HG02763 (cell line): ENCODE measurements around the gene FAM13A.
A peak's percentile ranks its signal among the peaks of the same experiment; 100 is the strongest.
"Not testable (repeated sequence)": the region's sequence is repeated elsewhere in the genome, so short reads cannot be mapped to it uniquely, and the experiment has no call there.

Experiments used
- ATAC-seq: cut with Tn5 transposase; IDR thresholded peaks from one replicate; pipeline ENCODE4 v1.9.1; 2021; ENCODE audit warnings: mild to moderate bottlenecking, moderate library complexity; ENCODE audit not compliant: unreplicated experiment

Gene FAM13A

DNA sequence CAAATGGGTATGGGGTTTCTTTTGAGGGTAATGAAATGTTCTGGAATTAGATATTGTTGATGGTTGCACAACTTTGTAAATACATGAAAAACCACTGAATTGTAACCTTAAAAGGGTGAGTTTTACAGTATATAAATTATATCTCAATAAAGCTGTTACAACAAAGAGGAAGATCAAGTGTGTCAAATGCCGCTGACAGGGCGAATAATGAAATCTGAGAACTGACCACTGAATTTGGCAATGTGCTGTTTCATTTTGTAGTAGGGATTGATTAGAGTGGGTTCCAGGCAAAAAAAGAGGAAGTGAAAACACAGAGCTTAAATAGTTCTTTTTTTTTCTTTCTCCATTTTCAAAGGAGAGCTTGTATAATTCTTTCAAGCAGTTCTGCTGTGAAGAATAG lies 198.2 kb downstream of the FAM13A start:
- ATAC-seq = peak; percentile 88

DNA sequence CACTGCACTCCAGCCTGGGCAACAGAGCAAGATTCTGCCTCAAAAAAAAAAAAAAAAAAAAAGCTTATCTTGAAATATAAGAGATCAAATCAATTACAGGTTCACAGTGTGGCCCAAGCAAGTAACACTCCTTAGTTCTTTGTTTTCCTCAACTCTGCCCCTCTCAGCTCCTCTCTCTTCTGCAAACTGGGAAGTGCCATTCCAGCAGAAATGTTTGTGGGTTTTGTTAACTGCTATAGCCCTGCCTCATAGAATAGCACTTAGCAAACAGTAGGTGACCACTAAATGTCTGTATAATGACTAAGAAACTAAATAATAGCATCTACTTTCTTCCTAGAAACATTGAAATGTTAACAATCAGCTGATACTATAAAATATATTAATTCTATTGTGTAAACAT lies 199.4 kb downstream of the FAM13A start:
- no peak for ATAC-seq

DNA sequence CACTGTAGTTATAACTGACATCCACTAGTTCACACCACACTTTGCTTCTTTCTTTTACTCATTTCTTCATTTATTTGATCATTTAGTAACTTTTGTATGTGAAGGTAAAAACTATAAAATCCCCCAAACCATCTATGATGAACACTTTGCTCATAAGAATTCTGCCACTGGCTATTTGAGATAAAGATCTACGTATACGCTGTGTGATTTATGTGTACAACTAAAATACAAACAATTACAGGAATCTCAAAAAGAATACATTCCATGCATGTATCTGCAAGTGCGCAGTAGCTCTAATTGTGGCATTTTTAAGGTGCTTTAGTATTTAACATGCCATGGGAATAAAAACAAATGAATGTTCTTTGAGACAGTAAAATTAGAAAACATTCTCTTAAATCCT lies 202.5 kb downstream of the FAM13A start:
- no peak for ATAC-seq

DNA sequence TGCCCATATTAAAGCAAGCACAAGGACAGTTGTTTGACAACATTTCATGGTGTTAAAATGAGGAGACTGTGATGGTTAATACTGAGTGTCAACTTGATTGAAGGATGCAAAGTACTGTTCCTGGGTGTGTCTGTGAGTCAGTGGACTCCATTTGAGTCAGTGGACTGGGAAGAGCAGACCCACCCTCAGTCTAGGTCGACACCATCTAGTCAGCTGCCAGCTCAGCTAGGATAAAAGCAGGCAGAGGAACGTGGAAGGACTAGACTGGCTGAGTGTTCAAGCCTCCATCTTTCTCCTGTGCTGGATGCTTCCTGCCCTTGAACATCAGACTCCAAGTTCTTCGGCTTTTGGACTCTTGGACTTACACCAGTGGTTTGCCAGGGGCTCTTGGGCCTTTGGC lies 203.4 kb downstream of the FAM13A start:
- not testable (repeated sequence) for ATAC-seq

DNA sequence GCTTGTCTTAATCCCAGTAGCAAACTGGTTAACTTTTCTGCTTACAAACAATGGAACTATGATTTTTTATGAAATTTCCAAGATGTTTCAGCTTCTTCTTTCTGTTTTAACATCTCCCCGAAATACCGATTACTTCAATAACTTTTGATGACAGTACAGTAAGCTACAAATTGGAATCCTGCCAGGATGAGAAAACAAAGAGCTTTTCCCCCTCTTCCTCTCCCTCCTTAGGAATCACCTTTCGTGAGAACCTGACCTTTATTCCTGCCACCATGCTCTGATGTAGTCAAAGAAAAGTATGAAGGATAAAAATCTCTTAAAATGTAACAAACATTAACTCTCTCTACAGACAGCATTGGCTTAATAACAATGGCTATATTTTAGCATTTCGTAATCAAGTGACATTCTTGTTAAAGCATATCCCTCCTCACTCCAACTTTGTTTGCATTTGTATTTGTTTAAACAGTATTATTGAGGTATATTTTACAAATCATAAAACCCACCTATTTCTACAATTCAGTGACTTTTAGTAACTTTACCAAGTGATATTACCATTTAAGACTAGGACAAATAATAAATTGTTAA lies 210.7 kb downstream of the FAM13A start:
- ATAC-seq = no peak

DNA sequence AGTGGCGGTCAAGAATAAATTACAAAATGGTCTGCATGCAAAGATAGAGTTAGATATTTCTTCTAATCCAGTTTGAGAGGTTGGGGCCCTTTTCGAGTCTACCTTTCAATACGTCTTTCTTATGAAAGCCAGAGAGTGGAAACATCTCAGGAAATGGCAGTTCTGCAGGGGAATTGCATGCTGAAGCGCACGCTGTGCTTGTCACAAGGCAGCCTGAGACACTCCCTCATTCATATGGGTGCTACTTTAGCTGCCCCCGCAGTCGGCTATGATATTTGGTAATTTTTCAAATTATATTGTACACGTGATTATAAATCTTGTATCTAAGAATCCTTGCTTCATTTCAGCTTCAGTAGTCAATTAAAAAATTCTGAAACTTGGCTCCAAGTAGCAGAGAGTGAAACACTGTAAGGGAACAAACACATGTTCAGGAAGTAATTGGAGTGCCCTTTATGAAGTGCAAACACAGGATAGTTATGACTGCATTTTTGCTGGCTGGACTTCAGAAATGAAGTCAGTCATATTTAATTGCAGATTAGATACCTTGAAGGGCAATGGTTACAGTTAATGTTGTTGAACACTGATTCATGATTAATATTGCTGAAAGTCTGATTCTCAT lies 213.8 kb downstream of the FAM13A start:
- no peak for ATAC-seq

DNA sequence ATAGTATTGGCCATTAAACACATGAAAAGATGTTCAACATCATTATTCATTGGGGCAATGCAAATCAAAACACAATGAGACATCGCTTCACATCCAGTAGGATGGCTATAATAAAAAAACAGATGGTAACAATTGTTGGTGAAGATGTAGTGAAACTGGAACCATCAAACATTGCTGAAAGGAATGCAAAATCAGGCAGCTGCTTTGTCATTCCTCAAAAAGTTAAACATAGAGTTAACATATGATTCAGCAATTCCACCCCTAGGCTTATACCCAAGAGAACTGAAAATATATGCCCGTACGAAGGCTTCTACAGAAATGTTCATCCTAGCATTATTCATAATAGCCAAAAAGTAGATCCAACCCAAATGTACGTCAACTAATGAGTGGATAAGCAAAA lies 215.3 kb downstream of the FAM13A start:
- no peak for ATAC-seq

DNA sequence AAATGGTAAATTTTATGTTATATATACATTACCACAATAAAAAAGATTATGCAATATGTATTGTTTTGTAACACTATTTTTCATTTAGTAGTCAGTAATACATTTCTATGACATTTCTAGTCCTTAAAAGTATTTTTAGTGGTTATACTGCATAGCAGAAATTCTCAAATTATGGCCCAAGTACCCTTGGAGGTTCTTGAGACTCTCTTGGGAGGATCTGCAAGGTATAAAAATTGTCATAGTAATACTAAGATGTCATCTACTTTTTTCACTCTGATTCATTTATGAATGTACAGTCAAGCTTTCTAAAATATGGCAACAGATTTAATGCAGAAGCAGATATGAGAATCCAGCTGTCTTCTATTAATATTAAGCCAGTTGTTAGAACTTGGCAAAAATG lies 220.8 kb downstream of the FAM13A start:
- ATAC-seq = no peak

DNA sequence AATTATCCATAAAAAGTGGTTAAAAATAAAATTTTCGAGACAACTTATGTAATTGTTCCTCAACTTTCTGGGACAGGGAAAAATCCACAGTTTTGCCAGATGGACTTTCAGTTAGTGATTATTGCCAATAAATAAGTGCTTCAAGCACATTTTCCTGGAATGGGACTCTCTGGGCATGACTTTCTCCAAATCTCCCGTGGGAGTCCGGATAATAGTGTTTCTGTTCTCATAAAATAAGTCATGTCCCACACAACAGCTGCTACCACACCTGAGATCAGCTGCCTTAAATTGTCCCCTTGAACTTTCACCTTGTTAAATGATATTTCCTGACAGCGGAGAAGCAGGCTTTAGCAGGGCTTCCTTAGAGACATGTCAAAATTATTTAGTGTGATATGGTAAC lies 226.0 kb downstream of the FAM13A start:
- no peak for ATAC-seq

DNA sequence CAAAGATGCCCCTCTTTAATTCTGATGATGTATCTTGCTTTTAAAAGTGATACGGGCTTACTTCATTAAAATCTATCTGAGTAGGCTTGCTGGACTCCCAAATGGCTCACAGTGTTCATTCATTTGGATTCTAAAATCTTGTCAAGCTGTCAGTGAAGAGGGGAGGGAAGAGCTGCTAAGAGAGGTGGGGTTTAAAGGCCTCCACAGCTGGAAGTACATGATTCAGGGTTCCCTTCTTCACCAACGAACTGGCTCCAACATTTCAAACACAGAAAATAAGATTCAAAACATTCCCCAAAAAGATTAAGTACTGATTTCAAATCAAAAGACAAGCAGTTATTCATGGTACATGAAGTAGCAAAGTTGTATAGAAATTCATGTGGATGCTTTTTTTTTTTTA lies 226.4 kb downstream of the FAM13A start:
- ATAC-seq = no peak

DNA sequence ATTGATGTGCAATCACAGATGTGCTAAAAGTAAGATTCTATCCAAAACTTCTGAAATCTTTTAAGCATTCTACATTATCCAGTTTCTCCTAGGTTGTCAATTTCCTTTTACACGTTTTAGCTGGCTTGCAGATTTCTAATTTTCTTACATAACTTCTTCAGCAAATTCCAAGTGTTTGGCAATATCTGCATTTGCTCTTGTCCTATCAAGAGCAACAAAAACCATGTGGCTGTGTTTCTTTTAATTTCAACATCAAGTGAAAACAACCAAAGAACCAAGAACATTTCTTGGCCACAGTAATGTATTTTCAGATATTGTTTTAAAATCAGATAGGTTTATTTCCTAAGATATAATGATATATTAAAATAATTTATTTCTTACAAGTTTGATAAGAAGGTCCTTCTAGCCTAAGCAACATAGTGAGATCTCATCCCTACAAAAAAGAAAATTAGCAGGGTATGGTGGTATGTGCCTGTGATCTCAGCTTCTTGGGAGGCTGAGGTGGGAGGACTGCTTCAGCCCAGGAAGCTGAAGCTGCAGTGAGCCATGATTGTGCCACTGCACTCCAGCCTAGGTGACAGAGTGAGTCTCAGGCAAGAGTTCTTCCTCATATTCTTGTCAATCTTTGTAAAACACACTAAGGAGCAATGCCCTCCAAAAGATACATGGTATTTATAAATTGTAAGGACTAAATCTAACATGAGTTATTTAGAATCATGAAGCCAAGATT lies 228.0 kb downstream of the FAM13A start:
- ATAC-seq = no peak

DNA sequence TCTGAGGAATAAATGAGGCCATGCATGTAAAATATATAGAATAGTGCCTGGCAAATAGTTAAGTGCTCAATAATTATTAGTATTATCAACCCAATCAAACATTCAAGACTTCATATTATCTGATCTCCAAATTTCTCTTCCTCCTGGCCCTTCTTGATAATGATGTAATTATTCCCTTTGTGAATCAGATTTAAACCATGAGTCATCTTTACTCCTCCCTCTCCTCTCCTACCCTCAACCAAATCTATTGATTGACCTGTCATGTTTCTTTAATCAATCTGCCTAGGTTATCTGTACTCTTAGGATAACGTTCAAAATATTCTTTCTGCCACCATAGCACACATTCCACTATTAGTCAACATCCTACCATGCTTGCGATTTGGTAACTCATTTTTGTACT lies 229.5 kb downstream of the FAM13A start:
- no peak for ATAC-seq

DNA sequence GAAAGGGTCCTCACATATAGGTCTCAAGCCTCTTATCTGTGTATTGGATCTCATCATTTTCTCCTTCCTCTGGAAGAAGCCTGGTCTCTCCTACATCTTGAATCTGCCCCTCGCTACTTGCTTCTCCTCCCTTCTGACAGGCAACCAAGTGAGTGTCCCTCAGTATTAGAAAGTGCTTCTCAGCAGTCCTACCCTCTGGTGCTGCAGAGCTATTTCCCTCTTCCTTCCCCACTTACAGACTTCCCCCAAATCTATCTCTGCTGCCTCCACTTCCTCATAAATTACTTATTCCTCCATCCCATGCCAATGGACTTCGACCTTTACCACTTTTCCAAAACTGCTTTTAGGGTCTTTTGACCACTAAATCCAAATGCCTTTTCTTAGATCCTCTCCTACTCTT lies 230.2 kb downstream of the FAM13A start:
- no peak for ATAC-seq

DNA sequence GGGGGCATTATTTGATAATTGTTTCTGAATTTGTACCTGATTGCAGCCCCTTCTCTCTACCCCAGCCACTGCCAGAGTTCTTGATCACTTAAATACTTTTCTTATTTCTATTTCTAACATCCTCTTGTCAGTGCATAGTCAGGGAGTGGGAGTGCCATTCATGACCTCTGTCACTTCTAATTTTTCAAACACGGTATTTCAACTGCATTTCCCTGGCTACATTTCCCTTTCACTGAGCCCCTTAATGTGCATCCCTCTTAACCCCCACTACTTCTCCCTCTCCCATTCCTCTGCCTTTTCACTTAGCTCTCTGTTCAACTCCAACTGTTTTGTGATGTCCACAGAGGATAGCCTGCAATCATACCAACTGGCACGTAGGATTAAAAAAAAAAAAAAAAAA lies 231.1 kb downstream of the FAM13A start:
- no peak for ATAC-seq

DNA sequence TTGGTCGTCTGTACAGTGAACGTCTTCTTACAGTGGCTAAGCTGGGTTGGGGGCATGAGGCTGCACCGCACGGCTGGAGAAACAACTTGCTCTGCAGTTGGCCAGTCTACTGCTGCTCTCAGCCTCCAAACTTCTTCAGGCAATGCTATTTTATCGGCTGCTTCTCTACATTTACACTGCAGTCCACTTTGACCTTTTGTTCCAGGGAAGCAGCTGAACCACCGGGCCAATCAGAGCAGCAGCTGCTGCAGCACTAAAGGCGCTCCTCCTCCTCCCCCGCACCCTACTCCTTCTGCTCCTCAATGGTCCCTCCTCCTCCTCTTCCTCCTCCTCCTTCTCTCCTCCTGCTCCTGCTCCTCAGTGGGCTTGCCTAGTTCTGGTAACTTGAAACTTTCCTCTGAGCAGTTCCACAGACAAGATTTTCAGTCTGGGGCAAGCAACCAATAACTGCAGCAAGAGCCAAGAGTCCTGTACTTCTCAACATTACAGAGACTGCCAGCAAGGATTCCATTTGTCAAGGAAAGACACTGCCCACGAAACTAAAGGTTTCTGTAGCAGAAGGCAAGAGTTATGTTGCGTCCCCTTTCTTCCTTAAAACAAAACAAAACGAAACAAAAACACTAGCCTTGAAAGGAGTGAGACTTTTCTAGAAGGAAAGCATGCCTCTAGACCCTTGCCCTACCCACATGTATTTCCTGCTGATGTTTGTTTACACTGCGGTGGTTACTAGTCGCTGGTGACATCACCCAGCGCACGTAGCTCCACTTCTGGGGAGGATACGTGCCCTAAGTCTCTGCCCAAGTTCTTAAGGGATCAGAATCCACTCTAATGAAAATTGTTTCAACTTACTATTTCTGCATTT lies 233.7 kb downstream of the FAM13A start:
- ATAC-seq = peak; percentile 95

DNA sequence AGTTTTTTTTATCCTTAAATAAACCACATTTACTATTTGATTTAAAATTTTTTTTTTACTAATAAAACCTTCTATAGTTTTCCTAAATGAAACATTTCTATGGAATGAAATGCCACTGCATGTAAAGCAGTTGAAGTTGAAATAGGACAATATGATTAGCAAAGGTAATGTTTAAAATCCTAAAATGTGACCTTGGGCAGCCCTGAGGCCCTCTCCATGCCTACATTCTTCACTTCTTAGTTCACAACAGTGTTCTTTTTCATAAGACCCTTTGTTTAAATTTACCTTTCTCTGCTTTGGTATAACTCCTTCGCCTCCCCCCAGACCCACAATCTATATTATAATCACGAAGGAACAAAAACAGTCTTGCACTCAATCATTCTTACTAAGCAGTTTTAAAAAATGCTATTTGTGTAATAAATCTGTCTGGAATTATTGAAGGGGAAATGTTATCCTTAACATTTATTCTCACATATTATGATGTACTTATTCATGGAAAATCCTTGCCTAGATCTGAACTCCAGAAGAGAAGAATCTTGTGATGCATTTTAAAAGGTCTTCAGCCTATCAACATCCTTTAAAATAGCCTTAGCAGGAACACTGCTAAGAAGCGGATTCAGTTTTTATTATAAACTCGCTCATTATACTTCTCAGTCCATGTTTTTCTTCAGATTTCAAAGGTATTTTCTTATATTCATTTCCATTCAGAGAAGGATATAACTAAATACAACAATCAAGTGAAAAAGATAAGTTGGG lies 234.8 kb downstream of the FAM13A start:
- no peak for ATAC-seq

DNA sequence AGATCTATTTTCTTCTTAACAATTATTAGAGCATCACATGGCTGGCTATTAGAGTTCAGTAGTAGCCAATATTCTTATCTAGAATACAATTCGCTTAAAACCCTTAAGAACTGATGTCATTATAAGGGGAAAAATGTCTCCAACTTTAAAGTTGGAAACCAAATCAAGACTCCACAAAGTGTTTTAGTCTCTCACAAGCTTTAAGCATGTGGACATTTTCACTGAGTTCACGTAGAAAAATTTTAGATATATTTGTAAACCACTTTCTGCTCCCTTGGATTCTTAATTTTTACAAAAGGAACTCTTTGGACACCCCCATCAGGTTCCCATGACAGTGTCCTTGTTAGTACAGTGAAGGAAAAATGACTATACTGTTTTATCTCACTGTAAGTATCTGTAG lies 235.5 kb downstream of the FAM13A start:
- no peak for ATAC-seq

DNA sequence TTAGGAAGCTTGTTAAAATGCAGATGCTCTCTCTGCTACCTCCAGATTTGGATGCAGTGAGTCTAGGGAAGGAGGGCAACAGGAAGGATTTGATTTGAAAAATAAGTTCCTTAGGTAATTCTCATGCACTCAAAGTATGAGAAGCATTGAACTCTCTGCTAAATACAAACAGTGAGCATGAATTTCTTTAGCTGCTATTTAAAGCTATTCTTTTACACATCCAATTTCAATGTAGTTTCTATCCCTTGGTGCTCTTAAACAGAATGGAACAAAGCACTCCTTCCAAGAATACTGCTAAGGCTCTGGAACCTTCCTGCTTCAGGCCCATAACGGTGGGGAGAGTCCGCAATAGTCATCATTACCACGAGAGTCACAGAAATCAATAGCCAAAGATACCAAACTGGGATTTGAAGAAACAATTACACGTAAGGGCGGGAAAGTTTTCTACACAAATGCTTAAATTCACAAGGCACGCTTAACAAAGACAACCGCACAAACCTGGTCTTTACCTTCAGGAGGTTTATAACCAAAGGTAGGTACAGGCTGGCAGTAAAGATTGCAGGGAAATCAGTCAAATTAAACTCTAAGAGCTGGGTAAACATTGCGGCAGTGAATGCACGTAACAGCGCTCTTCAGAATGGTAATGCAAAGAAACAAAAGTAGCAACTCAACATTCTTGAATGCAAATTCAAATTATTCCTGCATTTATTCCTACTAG lies 236.1 kb downstream of the FAM13A start:
- no peak for ATAC-seq

DNA sequence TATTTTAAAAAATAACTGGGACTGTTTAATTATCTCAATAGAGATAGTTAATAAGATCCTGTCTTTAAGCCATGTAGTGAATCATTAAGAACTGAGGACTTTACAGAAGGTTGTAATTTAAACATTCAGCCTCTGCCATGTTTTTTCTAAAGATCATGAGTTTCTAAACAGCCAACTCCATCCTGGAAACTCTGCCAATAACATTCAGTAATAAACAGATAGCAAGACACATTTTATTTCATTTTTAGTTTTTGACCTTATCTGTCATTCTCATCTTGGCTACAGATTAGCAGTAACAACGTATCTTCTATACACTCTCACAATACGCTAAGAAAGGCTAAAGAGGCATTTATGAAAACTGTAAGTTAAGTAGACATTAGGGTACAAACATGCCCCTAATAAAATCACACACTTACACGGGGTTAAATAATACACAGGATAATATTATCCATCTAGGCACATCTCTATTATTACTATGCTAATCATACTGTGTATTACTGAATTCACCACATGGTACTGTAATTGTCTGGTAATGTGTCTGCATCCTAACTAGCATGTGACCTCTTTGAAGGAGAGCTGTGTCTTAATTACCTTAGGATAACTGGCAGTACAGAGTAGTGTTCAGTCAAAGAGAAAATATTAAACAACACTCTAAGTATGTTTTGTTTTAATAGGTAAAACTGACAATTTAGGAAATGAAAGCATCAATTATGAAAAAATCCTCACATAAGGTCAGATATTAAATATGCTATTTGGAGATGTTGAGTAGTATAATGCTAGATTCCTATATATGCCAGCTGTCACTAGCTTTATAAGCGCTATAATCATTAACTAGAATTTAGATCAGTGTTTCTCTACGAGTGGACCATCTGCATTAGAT lies 236.9 kb downstream of the FAM13A start:
- ATAC-seq = no peak
